ENCODE data around the gene CYREN.

DNA sequence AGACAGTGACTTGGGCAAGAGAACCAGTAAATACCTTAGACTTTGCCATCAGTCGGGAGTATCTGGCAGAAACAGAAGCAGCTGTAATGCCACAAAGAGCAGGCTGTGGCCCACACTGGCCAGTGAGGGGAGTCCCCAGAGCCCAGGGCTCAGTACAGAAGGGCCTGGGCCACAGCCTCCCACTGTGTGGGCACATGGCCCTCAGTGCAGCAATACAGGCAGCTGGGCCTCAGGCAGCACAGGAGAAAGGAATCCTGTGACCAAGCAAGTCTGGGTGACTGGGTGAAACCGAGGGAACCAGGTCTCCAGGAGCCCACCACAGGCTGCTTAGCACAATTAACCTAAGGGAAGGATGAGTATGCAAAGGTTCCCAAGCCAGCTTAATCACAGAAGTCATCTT, 26.8 kb upstream of the CYREN start:
- no peak for TF ChIP-seq CTCF (IDR thresholded peaks at IDR 0.05; ENCODE audit: low read depth, low read length, poor library complexity, severe bottlenecking)
- TF ChIP-seq EZH2phosphoT487 (IDR thresholded peaks at IDR 0.05; ENCODE audit: borderline replicate concordance, low read length): no peak
